ENCODE data around the gene NPFFR1. TPM values are rescaled to one million over a fixed set of nuclear protein-coding genes. Genes with fewer than 3 reads are reported as not detected.

The NPFFR1 gene
- total RNA-seq, 1 donor from 2014 or later, result not detected

- Mint-ChIP-seq H3K36me3 (ENCODE audit: unreplicated experiment) (no peaks in the 10 kb centered on the region), H3K9me3 (ENCODE audit: unreplicated experiment) (no peaks in the 10 kb centered on the region), H3K27me3 (ENCODE audit: unreplicated experiment) (no peaks in the 10 kb centered on the region), H3K4me3 (ENCODE audit: unreplicated experiment) (no peak overlapping the region), H3K27ac (ENCODE audit: unreplicated experiment) (no peak overlapping the region), H3K4me1 (ENCODE audit: unreplicated experiment) (no peaks in the 10 kb centered on the region)
- DNase-seq (ENCODE audit: extremely low spot score, unreplicated experiment), result no peak
- no peak for TF ChIP-seq CTCF (IDR thresholded peaks at IDR 0.05)
Observed at GRCh38 chr10:70308121-70309060, 24.6 kb upstream of the NPFFR1 start.

- no peak for TF ChIP-seq CTCF (IDR thresholded peaks at IDR 0.05)
- H3K9me3 Mint-ChIP-seq (ENCODE audit: unreplicated experiment), result no peaks in the 10 kb centered on the region
Observed at GRCh38 chr10:70306886-70307520, 23.2 kb upstream of the NPFFR1 start.

GRCh38 chr10:70306181-70306705 is 22.4 kb upstream of the NPFFR1 start:
- Mint-ChIP-seq H3K36me3 (ENCODE audit: unreplicated experiment) (no peaks in the 10 kb centered on the region), H3K4me3 (ENCODE audit: unreplicated experiment) (no peak overlapping the region), H3K27me3 (ENCODE audit: unreplicated experiment) (no peaks in the 10 kb centered on the region), H3K27ac (ENCODE audit: unreplicated experiment) (no peak overlapping the region), H3K9me3 (ENCODE audit: unreplicated experiment) (no peaks in the 10 kb centered on the region), H3K4me1 (ENCODE audit: unreplicated experiment) (no peaks in the 10 kb centered on the region)
- no peak for TF ChIP-seq CTCF (IDR thresholded peaks at IDR 0.05)
- DNase-seq (ENCODE audit: extremely low spot score, unreplicated experiment), result no peak

More at GRCh38 chr10:70306886-70307520, 23.2 kb upstream of the NPFFR1 start:
- Mint-ChIP-seq H3K27ac (ENCODE audit: unreplicated experiment) (no peak overlapping the region), H3K4me1 (ENCODE audit: unreplicated experiment) (no peaks in the 10 kb centered on the region), H3K4me3 (ENCODE audit: unreplicated experiment) (no peak overlapping the region), H3K27me3 (ENCODE audit: unreplicated experiment) (no peaks in the 10 kb centered on the region), H3K36me3 (ENCODE audit: unreplicated experiment) (no peaks in the 10 kb centered on the region)
- no peak for DNase-seq (ENCODE audit: extremely low spot score, unreplicated experiment)

GRCh38 chr10:70303730-70304129 is 19.9 kb upstream of the NPFFR1 start:
- TF ChIP-seq CTCF (IDR thresholded peaks at IDR 0.05), result no peak
- Mint-ChIP-seq H3K36me3 (ENCODE audit: unreplicated experiment) (no peaks in the 10 kb centered on the region), H3K27ac (ENCODE audit: unreplicated experiment) (no peak overlapping the region), H3K9me3 (ENCODE audit: unreplicated experiment) (no peaks in the 10 kb centered on the region), H3K4me3 (ENCODE audit: unreplicated experiment) (no peak overlapping the region), H3K27me3 (ENCODE audit: unreplicated experiment) (no peaks in the 10 kb centered on the region), H3K4me1 (ENCODE audit: unreplicated experiment) (no peaks in the 10 kb centered on the region)
- DNase-seq (ENCODE audit: extremely low spot score, unreplicated experiment), result no peak

GRCh38 chr10:70302292-70302691 is 18.5 kb upstream of the NPFFR1 start:
- Mint-ChIP-seq H3K27me3 (ENCODE audit: unreplicated experiment) (no peaks in the 10 kb centered on the region), H3K9me3 (ENCODE audit: unreplicated experiment) (no peaks in the 10 kb centered on the region), H3K4me3 (ENCODE audit: unreplicated experiment) (no peak overlapping the region), H3K4me1 (ENCODE audit: unreplicated experiment) (no peaks in the 10 kb centered on the region), H3K27ac (ENCODE audit: unreplicated experiment) (no peak overlapping the region), H3K36me3 (ENCODE audit: unreplicated experiment) (no peaks in the 10 kb centered on the region)
- DNase-seq (ENCODE audit: extremely low spot score, unreplicated experiment), result no peak
- TF ChIP-seq CTCF (IDR thresholded peaks at IDR 0.05), result no peak
